NCI-H2029 treated with DMSO at 0.1 percent for 48 hours (cell line): Measurements from ENCODE around the gene CCDC192.
"Not testable (repeated sequence)": the region's sequence is repeated elsewhere in the genome, so short reads cannot be mapped to it uniquely, and the experiment has no call there.

Source experiments
- DNase-seq: peaks from one replicate; lab custom pipeline; 2025; lab: John Stamatoyannopoulos, UW

The CCDC192 gene

GRCh38 chr5:127766676-127767335 lies 63.6 kb downstream of the CCDC192 start:
- no peak for DNase-seq

DNA sequence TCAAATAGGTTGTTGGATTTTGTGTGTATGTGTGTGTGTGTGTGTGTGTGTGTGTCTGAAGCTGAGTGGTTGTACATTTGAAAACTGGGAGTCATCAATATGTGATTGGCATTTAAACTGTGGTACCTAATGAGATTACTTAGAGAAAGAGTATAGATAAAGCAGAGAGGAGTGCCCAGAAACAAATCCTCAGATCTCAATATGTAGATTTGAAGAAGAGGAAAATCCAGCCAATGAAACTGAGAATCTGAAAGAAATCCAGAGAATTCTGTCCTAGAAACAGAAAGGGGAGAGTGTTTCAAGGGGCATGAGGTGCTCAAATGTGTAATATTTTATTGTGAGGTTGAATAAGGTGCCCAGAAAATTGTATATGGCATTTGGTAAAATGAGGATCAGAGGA lies 66.2 kb downstream of the CCDC192 start:
- no peak for DNase-seq

GRCh38 chr5:127770272-127770671 lies 67.1 kb downstream of the CCDC192 start:
- no peak for DNase-seq

DNA sequence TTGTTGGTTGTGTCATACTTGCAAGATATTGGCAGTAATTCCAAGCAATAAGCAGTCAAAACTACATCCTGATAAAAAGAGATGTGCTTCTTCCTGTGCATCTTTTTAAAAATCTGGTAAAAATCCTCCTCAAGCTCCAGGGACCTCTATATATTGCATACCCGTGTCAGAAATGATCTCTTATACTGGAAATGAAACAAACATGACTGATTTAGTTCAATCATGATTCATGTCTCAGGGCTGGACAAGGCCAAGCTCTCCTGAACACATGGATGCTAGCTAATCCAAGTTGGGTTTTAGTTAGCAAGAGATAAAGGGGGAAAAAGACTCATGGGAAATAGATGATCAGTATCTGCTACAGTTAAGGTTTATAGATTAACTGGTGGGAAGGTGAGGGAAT lies 69.3 kb downstream of the CCDC192 start:
- no peak for DNase-seq

GRCh38 chr5:127774221-127774620 lies 71.0 kb downstream of the CCDC192 start:
- DNase-seq = no peak

DNA sequence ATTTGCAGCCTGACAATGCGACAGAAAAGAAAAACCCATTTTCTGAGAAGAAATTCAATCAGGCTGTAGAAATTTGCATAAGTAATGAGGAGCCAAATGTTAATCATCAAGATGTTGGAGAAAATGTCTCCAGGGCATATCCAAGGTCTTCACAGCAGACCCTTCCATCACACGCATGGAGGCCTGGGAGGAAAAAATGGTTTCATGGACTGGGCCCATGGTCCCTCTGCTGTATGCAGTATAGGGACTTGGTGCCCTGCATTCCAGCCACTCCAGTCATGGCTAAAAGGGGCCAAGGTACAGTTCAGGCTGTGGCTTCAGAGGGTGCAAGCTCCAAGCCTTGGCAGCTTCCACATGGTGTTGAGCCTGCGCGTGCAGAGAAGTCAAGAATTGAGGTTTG lies 73.3 kb downstream of the CCDC192 start:
- DNase-seq = no peak

GRCh38 chr5:127777957-127778356 lies 74.8 kb downstream of the CCDC192 start:
- DNase-seq = no peak

DNA sequence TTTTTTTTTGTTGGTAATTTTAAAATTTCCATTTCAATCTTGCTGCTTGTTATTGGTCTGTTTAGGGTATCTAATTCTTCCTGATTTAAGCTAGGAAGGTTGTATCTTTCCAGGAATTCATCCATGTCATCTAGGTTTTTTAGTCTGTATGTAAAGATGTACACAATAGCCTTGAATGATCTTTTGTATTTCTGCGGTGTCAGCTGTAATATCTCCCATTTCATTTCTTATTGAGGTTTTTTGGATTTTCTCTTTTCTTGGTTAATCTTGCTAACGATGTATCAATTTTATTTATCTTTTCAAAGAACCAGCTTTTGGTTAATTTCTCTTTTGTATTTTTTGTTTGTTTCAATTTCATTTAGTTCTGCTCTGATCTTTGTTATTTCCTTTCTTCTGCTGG lies 79.3 kb downstream of the CCDC192 start:
- DNase-seq = not testable (repeated sequence)

GRCh38 chr5:127785098-127785927 lies 82.1 kb downstream of the CCDC192 start:
- no peak for DNase-seq

- DNase-seq = no peak
Observed at GRCh38 chr5:127791439-127791838, 88.2 kb downstream of the CCDC192 start.

GRCh38 chr5:127791908-127792307 lies 88.7 kb downstream of the CCDC192 start:
- DNase-seq = not testable (repeated sequence)

DNA sequence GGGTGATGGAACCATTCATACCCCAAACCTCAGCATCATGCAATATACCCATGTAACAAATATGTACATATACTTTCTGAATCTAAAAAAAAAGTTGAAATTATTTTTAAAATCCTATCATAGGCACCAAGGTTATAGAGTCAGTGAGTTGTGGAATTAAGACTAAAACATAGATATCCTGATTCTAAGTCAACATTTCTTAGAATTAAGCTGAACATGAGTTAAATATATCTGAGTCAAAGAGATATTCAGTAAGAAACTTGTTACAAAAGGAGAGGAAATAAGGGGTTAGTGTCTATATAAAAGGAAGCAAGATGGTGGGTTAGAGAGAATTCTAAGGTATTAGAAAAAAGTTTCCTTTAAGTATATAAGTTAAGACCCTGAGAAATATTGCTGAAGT lies 89.9 kb downstream of the CCDC192 start:
- DNase-seq = no peak

DNA sequence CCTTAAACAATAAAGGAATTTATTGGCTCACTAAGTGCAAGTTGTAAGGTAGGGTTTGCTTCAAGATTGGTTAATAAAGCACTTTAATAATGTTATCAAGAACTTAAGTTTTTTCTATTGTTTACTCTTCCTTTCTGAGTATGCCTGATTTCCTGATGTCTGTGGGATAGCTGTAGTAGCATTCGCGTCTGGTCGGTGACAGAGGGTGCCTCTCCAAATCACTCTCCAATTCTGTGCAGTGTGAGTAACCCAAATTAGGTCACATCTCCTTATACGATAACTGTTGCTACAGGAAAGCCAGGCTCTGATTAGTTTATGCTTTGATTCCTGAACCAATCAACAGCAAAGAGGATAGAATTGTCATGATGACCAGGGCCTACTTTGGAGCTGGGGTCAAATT lies 90.7 kb downstream of the CCDC192 start:
- DNase-seq = no peak

GRCh38 chr5:127796211-127796610 lies 93.0 kb downstream of the CCDC192 start:
- DNase-seq = no peak

GRCh38 chr5:127799293-127799905 lies 96.2 kb downstream of the CCDC192 start:
- DNase-seq = no peak

- no peak for DNase-seq
Observed at GRCh38 chr5:127801751-127802476, 98.7 kb downstream of the CCDC192 start.

DNA sequence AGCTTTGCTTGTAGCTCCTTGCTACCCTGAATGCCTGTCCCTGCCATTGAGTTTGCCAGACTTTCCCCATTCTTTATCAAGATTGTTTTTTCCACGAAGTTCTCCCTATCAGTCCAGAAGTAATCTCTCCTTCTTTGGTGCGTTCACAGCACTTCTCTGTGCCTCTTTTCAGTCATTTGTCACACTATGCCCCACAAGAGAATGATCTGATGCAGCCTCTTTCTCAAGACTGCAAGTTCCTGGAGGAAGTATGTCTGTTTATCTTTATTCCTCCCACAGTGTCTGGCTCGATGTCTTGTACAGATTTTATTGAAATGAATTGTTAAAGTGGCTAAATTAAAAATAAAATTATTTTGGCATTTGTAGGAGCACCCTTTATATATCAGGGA lies 99.3 kb downstream of the CCDC192 start:
- no peak for DNase-seq

GRCh38 chr5:127804886-127805426 lies 101.8 kb downstream of the CCDC192 start:
- DNase-seq = no peak

GRCh38 chr5:127805448-127805847 lies 102.3 kb downstream of the CCDC192 start:
- DNase-seq = no peak

- no peak for DNase-seq
Observed at GRCh38 chr5:127806776-127807175, 103.6 kb downstream of the CCDC192 start.

GRCh38 chr5:127809533-127809932 lies 106.3 kb downstream of the CCDC192 start:
- DNase-seq = no peak

- no peak for DNase-seq
Observed at GRCh38 chr5:127810017-127810416, 106.8 kb downstream of the CCDC192 start.
